Midbrain (tissue), 1 donor: ENCODE results near the gene PFDN1.

Experiments
- DNase-seq: peaks from one replicate; lab custom pipeline; 2025; lab: John Stamatoyannopoulos, UW

The PFDN1 gene

DNA sequence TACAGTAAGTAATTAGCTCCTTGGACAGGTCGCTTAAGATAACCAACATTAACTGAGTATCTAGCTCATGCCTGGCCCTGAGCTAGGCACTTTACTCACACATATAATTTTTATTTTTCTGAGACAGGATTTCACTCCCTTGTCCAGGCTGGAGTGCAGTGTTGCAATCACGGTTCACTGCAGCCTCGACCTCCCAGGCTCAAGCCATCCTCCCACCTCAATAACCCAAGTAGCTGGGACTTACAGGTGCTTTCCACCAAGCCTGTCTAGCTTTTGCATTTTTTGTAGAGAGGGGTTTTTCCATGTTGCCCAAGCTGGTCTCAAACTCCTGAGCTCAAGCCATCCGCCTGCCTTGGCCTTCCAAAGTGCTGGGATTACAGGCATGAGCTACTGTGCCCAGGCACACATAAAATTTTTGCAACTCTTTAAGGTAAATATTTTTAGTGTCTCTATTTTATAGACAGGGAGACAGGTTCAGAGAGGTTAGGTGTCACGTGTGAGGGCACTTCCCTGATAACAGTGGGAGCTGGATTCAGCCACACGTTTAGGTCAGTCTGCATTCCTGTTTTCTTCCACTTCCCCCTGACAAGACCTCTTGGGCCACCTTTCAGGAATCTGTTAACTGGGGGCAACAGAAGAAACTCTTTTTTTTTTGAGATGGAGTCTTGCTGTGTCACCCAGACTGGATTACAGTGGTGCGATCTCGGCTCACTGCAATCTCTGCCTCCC, 25.3 kb upstream of the PFDN1 start:
- no peak for DNase-seq

DNA sequence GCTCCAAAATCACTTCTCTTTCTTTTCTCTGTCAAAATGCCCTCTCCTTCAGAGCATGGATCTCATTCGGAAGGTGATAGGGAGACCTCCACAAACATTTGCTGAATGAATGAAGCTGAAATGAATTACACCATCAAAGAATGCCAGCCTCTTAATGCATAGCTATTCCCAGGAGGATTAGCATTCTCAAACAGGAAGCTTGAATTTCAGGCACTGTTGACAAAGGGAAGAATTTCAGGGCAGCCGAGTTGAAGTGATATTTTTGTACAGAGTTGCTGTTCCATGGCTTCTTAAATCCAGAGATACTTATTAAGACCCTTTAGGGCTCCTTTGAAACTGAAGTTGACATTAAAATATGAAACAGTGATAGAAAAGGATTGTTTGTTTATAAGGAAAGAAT, 24.7 kb upstream of the PFDN1 start:
- no peak for DNase-seq

DNA sequence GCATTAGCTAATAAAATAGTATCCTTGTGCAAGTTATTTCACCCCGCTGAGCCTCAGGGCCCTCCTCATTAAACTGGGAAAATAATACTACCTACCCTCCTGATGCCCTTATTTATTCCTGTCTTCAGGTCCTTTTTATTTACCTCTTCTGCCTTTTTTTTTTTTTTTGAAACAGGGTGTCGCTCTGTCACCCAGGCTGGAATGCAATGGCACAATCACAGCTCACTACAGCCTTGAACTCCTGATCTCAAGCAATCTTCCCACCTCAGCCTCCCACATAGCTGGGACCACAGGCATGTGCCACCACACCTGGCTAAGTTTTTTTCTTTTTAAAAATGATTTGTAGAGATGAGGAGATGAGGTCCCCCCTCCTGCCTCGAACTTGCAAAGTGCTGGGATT, 22.6 kb upstream of the PFDN1 start:
- no peak for DNase-seq

DNA sequence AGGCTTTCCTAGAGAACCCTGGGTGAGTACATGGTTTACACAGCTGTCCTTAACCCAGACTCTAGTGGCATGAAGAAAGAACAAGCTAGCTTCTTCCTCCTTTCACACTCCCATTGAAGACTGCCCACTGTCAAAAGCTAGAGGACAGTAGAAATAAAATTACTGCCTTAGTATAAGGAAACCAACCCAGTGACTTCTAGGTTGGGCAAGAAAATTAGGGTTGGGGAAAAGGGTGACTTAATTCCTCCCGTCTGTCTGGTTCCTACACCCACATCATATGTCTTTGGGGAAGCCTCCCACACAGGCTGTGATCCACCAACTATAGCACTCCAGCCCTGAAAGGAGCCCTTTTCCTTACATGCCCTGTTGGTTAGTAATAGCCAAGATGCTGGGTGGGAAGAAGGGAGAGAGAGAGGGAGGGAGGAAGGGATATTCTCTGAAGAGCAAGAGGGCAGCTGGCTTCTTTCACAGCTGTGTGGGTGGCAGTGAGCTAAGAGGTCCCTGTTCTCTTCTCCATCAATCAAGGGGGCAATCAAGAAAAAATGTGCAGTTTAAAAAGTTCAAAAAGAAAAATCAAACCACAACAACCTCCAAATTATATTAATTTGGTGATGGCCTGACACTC, 21.8 kb upstream of the PFDN1 start:
- no peak for DNase-seq

DNA sequence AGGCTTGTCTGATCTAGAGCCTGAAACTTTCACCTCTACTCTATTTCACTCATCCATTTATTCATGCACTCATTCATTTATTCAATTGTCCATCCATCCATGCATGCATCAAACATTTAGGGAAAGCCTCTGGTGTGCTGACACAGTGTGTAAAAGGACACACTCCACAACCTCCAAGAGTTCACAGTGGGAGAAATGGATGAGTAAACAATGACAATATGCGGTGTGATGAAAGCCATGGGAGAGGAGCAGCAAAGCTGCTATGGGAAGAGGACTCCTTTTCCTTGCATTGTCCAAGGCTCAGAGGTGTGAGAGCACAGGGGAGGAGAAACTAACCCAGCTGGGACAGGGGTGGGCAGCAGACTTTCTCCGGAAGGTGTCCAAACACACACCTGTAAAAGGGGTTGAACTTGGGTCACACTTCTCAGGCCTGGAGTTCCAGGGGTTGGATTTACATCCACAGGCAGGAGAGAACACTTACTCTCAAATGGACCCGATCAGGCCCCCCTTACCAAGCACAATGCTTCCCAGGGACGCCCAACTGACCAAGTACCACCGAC, 21.2 kb upstream of the PFDN1 start:
- DNase-seq, result no peak

DNA sequence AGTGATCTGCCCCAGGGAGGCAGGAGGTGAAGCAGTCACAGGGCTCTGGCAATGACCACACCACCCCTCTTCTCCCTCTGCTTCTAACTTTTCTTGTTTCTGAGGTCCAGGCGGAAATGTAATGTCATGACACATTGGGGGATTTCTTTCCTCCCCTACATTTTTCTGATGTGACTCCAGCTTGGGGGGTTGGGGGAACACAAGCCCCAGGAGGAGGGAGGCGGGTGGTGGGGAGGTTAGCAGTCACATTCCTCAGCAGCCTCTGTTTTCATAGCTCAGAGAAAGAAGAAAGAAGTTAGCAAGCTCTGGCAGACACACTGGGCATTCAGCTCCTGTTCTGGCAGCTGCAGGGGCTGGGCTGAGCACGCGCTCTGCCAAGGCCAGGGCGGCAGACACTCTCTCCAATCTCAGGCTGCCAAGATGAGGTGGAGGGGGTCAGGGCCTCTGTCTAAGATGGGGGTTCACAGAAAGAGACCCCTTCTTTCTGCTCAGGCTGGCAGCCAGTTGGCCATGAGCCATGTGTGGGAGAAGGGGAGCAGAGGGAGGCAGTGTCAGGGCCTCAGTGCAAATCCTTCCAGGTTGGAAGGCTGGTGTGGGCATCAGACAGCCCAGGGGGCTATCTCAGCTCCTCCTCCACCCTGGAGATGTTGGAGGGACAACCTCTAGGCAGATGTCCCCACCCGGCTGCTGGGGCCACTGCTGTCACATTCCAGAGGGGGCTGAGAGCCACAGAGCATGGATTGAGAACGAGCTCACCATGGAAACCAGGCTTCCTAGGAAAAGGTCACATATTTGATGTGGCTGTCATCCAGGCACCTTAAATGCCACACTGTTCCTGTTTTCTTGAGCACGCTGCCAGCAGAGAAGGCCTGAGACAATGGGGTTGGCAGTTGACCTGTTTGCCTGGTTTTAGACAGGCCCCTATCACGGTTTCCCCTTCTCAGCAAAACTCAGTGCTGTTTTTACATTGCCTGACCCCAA, 20.1 kb upstream of the PFDN1 start:
- DNase-seq, result peak; percentile 51

DNA sequence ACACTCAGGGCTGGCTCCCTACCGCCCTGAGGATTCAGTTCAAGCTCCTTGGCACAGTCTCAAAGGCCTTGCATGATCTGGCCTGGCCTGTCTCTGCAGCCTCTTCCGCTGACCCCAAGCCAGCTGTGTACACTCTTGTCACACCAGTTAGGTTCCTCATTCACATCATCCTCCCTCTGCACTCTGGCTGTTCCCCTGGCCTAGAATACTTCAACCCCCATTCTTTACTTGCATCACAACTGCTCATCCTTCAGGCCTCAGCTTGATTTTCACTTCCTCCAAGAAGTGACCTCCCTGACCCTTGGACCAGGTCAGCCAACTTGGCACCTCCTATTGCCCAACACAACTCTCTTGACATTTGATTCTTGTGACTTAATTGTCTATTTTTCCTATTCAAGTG, 18.9 kb upstream of the PFDN1 start:
- DNase-seq, result peak; percentile 55

DNA sequence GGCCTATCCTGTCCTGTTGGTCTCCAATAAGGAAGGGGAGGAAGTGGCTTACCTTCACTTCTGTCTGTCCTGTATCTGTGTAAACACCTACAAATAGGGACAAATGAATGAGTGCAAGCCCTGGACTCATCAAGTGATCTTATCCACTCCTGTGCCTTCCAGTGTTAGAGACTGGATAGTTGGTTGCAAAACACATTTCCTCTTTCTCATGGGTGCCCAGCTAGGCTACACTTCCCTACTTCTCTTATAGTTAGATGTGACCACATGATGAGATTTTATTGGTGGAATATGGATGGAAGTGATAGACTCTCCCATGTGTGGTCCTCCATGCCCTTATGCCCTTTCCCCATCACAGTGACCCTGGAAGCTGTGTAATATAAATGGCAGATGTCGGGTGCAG, 16.9 kb upstream of the PFDN1 start:
- DNase-seq, result no peak

DNA sequence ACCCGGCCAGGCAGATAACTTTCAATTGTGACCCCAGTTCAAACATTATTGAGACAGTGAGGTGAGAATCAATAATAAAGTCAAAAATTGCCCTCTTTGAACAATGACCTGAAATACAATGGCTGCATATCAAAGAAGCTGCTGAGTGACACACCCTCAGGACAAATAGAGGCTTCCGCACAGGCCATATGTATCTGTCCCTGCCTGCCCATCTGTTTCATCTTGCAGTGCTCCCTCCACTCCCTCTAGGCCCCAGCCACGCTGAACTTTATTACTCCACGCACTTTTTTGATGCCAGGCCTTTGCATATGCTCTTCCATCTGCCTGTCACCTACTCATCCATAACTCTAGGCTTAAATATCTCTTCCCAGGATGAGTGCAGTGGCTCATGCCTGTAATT, 15.9 kb upstream of the PFDN1 start:
- no peak for DNase-seq

DNA sequence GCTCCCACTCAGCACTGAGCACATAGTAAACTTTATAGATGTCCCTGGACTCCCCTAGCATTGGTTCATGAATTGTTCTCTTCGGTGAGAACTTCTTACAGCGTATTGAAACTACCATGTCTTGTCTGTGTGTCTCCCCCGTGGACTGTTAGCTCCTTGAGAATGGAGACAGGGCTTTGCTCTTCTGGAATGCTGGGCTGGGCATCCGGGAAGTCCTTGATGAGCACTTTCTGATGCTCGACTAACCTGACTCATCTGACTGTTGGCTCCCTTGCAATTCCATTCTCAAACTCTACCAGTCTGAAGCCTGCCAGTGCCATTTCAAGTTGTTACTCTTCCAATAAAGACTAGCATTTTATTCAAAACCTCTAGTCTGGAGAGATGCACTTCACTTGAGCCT, 15.0 kb upstream of the PFDN1 start:
- no peak for DNase-seq

DNA sequence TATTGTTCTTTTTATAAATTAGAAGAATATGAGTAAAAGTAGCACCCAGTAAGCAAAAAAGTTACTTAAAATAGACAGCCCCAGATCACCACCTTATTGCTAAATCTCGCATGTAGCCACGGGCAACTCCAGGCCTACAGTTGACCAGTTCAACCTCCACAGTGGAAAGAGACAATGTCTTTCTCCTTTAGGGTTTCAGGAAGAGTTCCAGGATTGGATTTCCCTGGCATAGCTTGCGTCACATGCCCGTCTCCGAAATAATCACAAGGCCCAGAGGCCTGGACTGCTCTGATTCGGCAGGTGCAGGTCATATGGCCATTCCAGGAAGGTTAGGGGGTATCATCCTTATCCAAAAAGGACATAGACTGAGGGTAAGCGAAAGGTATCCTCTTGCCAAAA, 9.9 kb upstream of the PFDN1 start:
- no peak for DNase-seq

DNA sequence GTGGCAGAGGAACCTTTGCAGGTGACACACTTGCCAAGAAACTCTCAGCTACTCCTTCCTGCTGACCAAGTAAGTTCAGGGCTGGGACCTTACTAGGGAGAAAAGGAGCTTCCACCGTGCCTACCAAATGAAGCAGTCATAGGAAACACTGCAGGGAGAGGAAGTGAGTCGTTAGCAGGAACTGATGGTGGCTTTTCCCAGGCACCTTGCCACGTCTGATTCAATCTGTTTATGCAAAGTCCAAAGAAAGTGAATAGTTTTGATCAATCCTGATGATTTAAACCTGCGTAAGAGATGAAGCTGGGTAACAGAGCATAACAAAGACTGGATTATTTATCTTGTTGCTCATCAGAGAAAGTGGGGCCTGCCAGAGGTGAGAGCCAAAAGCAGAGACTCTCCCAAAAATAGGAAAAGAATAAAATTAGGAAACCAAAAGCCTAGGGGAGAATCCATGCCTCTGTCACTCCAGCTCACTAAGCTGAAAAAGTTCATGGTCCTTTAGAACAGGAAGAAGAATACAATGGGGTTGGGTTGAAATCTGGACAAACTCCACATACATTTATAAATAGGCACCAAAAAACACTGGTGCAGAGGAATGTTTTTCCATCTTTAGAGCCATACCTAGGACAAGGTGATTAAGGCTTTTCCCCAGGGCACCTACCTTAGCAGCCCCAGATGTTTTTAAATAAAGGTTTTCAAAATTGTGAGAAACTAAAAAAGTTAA, 9.3 kb upstream of the PFDN1 start:
- no peak for DNase-seq

DNA sequence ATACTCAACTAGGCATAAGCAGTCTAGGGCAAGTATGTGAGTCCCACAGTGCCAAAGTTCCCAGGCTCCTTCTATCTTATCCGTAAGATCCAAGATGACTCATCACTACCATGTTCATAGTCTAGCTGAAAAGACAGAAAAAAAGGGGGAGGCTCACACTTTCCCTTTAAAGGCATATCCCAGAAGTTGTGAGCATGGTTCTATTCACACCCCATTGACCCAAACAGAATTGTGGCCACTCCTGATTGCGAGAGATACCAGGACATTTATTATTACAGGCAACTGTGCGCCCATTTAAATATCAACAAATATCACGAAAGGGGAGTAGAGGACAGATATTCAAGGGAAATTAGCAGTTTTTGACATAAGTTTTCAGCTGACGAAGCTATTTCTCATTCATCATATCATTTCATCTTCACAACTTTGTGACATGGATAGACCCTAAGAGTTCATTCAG, 8.1 kb upstream of the PFDN1 start:
- DNase-seq, result no peak

DNA sequence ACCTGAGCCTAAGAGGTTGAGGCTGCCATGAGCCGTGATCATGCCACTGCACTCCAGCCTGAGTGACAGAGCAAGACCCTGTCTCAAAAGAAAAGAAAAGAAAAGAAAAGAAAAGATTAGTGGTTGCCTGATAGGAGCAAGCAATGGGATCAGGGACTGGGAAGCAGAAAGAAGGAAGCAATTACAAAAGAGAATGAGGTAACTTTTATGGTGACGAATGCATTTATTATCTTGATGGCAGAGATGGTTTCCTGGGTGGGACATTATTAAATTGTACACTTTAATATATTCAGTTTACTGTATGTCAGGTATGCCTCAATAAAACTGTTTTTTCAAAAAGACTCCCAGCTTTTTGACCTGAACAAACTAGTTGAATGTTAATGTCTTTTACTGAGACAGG, 7.5 kb upstream of the PFDN1 start:
- no peak for DNase-seq

DNA sequence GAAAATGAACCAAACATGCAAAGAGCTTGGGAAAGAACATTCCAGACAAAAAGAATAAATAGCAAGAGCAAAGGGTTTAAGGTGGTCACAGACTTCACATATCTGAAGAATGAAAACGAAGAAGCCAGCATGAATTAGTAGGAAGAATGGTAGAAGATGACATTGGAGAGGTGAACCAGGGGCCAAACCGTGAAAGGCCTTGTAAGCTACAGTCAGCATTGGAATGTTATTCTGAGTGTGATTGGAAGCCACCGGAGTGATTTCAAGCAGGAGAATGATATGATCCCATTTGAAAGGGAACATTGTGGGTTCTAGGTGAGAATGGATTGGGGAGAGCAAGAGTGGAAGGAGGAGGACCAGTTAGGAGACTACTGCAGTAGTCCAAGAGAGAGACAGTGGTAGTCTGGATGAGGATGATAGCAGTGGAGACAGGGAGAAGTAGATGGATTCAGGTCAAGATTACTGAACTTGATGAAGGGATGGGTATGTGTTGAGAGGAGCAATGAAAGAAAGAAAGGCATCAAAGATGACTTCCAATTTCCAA, 6.9 kb upstream of the PFDN1 start:
- DNase-seq, result no peak

DNA sequence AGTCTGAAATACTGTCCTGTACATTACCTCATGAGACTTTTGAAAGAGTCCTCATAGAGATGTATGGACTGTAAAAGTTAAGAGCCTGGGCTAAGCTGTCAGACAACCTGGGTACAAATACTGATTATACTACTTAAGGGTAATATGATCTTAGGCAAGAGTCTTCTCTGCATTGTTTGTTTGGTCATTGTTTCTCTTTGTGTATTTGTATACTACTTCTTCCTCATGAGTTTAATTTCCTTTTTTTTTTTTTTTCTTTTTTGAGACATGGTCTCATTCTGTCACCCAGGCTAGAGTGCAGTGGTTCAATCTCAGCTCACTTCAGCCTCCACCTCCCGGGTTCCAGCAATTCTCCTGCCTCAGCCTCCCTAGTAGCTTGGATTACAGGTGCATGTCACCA, 2.6 kb upstream of the PFDN1 start:
- DNase-seq, result no peak

DNA sequence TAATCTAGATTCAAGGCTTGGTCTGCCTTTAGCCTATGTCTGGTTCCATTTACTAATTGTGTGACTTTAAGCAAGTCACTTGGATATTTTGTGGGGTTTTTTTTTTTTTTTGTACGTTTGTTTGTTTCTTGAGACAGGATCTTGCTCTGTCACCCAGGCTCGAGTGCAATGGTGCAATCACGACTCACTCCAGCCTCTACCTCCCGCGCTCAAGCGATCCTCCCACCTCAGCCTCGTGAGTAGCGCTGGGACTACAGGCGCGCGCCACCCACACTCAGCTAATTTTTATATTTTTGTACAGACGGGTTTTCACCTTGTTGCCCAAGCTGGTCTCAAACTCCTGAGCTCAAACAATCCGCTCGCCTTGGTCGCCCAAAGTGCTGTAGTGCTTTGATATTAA, 1.1 kb upstream of the PFDN1 start:
- DNase-seq, result no peak

DNA sequence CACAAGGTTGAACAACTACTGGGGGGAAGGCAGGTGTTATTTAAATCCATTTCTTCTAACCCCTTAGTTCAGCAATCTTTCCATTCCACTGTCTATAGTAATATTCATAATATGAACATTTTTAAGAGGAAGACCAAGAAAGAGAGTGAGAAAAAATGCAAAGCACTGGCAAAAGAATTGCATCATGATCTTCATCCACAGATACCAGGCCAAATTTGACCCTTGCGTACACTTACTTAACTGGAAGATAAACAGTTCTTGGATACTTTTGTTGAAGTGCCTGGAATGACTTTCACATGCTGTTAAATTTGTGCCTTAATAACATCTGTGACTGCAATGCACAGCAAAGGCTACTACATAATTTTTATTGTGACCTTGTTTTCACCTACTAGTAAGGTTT, 1.8 kb downstream of the PFDN1 start:
- no peak for DNase-seq

DNA sequence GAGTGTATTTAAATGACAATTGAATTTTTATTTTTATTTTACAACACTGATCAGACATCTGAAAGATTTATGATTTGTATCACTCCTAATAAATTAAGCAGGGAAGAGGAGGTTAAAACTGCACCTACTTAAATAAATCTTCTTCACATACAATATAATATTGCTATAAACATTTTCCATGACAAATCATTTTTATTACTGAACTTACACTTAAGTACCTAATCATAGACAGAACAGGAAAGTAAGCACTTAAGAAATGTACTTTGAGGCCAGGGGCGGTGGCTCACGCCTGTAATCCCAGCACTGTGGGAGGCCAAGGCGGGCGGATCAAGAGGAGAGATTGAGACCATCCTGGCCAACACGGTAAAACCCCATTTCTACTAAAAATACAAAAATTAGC, 3.8 kb downstream of the PFDN1 start:
- DNase-seq, result no peak

DNA sequence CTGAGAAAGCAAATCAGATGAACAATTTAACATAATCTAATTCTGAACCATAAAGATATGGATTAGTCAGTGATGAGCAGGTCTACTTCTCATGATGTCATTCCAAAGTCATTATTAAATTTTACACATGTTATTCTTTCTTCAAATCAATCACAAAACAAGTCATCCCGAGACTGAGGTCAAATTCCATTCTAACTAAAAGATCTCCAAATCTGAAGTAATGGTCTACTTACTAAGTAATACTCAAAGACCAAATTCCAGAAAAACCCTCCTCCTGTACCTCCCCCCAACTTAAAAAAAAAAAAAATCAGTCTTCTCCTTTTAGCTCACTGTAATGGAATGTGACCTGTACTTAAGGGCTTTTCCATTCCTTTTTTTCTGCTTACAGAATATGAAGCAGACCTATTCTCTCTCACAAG, 4.7 kb downstream of the PFDN1 start:
- DNase-seq, result no peak

DNA sequence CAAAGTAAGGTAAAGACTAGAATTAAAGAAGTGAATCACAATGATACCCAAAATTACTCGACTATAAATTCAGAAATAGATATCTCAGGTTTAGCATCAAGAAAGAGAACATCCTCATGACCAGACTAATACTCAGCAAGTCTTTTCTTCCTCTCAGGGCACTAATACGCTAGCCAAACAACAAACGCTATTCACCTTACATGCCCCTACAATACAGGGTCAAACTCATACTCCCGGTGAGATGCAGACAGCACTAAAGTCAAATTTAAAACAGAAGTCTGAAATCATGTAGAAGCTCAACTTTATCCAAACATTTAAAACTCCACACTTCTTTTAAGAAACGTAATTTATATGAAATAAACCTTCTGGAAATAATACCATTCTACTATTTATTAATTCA, 5.6 kb downstream of the PFDN1 start:
- no peak for DNase-seq

DNA sequence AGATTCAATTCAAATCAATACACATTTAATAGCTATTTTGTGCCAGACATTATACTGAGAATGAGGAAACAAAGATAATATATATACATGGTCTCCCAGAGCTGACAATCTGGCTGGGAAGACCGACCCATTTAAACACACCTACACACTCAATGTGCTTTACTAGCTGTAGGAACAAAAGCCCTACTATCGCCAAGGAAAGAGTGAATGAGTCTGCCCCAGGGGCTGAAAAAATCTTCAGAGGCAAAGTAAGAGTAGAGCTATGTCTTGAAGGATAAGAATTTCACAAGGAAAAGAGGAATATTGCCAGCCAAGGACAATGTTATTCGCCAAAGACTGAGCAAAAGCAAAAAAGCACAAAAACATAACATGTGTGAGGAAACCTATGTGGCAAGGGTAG, 6.6 kb downstream of the PFDN1 start:
- DNase-seq, result no peak
